Panc1 (cell line): ENCODE data around the gene SLC2A4.
A peak's percentile ranks its signal among the peaks of the same experiment; 100 is the strongest.

Experiments
- CTCF ChIP-seq: fragments of 450-650 bp; IDR thresholded peaks from 2 replicates; pipeline ENCODE4 v1.5.1; 2017; ENCODE audit warnings: mild to moderate bottlenecking
- POLR2AphosphoS5 ChIP-seq: IDR thresholded peaks from 2 replicates; pipeline ENCODE4 v1.6.1; 2012; ENCODE audit warnings: mild to moderate bottlenecking, low read depth, low read length, moderate library complexity
- REST ChIP-seq, 2 experiments: IDR thresholded peaks; 2 replicates each; pipeline ENCODE4 v1.6.1; 2011 to 2012; ENCODE audit warnings: low read depth in 2 of 2, control low read depth in 1 of 2, low read length in 1 of 2, mild to moderate bottlenecking in 1 of 2, moderate library complexity in 1 of 2; ENCODE audit not compliant: insufficient read depth in 1 of 2
- TCF7L2 ChIP-seq: IDR thresholded peaks from 2 replicates; pipeline ENCODE4 v1.6.1; 2011; ENCODE audit warnings: mild to moderate bottlenecking, low read depth, low read length, inconsistent platforms

GRCh38 chr17:7296189-7296861 lies 14.8 kb downstream of the SLC2A4 start:
- peak; percentile 96 for TF ChIP-seq CTCF
- no peak for TF ChIP-seq REST (IDR thresholded peaks at IDR 0.05; ENCODE audit: insufficient read depth in 1 of 2, low read depth in 2 of 2, low read length in 1 of 2)
- no peak for TF ChIP-seq POLR2AphosphoS5
- no peak for TF ChIP-seq TCF7L2
